Small intestine (tissue), 7 donors: ENCODE results near the gene MSL2. TPM values are rescaled to one million over a fixed set of nuclear protein-coding genes. Genes with fewer than 3 reads are reported as not detected.
"Not testable (repeated sequence)": the region's sequence is repeated elsewhere in the genome, so short reads cannot be mapped to it uniquely, and the experiment has no call there.

ENCODE experiments used
- DNase-seq, 2 donors: peaks; one replicate each; pipeline versions ENCODE4 v3.0.0 to v3.0.0-alpha.2; 2013
- FAIRE-seq: peaks from 2 replicates; lab custom pipeline; 2012; peaks lifted over from hg19 to GRCh38; lab: Jason Lieb, UNC
- H3K27ac ChIP-seq, 3 donors: one replicate each; pipeline ENCODE4 v1.5.1; 2013; ENCODE audit warnings: low read length in 2 of 3, mild to moderate bottlenecking in 2 of 3, control low read depth in 1 of 3, inconsistent platforms in 1 of 3, low read depth in 1 of 3, moderate library complexity in 1 of 3
- H3K27me3 ChIP-seq, 3 donors: one replicate each; pipeline ENCODE4 v1.6.1; 2013; ENCODE audit warnings: low read length in 3 of 3, inconsistent platforms in 1 of 3; ENCODE audit not compliant: control insufficient read depth in 3 of 3, insufficient read depth in 3 of 3
- H3K36me3 ChIP-seq, 3 donors: one replicate each; pipeline ENCODE4 v1.6.1; 2013; ENCODE audit warnings: low read length in 3 of 3, inconsistent platforms in 1 of 3, low read depth in 1 of 3, mild to moderate bottlenecking in 1 of 3, moderate library complexity in 1 of 3; ENCODE audit not compliant: control insufficient read depth in 3 of 3, insufficient read depth in 2 of 3
- H3K4me1 ChIP-seq, 3 donors: one replicate each; pipeline ENCODE4 v1.6.1; 2013; ENCODE audit warnings: low read length in 2 of 3, inconsistent platforms in 1 of 3, low read depth in 1 of 3, mild to moderate bottlenecking in 1 of 3, moderate library complexity in 1 of 3; ENCODE audit not compliant: control insufficient read depth in 3 of 3, insufficient read depth in 2 of 3
- H3K4me3 ChIP-seq, 3 donors: one replicate each; pipeline ENCODE4 v1.5.1; 2013; ENCODE audit warnings: low read length in 3 of 3, control low read depth in 1 of 3, inconsistent platforms in 1 of 3, low read depth in 1 of 3, mild to moderate bottlenecking in 1 of 3, moderate library complexity in 1 of 3
- H3K9me3 ChIP-seq, 2 donors: one replicate each; pipeline ENCODE4 v1.6.1; 2013; ENCODE audit warnings: low read depth in 1 of 2, low read length in 1 of 2; ENCODE audit not compliant: control insufficient read depth in 2 of 2, insufficient read depth in 1 of 2
- WGBS, 3 donors: extraction: QIAGEN DNeasy Blood & Tissue Kit; methylation state at CpG; one replicate each; pipeline ENCODE4 v1.1.7; 2013; 5-methylcytosine and 5-hydroxymethylcytosine counted together
- polyA plus RNA-seq, 4 donors: library from polyadenylated mRNA; stranded (reverse) in 3 of 4; unstranded in 1 of 4; fragments of 200-250 nt in 3 of 4; fragments of 120-200 nt in 1 of 4; gene quantifications; one replicate each; pipeline versions ENCODE4 v1.2.1 to v1.2.3, GENCODE V29; 2013
- donor health status: healthy with polysubstance abuse.
- donor health status: control.
- donor health status: control.
- donor health status: Bipolar disorder and iron deficiency.
- donor health status: healthy.

MSL2 gene
- polyA plus RNA-seq, 4 donors, result 3.8 to 29.9 (median 6.5) TPM

GRCh38 chr3:136134091-136134490, 62.0 kb downstream of the MSL2 start:
- 98 to 100% (median 100%) methylated on average over 1 of the region's 1 CpG for WGBS, 3 donors

DNA sequence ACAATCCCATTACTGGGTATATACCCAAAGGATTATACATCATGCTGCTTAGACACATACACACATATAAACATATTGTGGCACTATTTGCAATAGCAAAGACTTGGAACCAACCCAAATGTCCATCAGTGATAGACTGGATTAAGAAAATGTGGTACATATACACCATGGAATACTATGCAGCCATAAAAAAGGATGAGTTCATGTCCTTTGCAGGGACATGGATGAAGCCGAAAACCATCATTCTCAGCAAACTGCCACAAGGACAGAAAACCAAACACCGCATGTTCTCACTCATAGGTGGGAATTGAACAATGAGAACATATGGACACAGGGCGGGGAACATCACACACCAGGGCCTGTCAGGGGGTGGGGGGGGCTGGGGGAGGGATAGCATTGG, 64.5 kb downstream of the MSL2 start:
- FAIRE-seq, H3K4me3 ChIP-seq, H3K27me3 ChIP-seq, H3K36me3 ChIP-seq, H3K27ac ChIP-seq, H3K4me1 ChIP-seq, DNase-seq, H3K9me3 ChIP-seq: not testable (repeated sequence)
- WGBS, 3 donors, result 87 to 95% (median 92%) methylated on average over 3 of the region's 3 CpGs

More at GRCh38 chr3:136134091-136134490, 62.0 kb downstream of the MSL2 start:
- Histone ChIP-seq H3K36me3 (no peaks in the 10 kb centered on the region), H3K27ac (no peak overlapping the region), H3K4me1 (peaks cover 0 to 4% (median 0%) of the 10 kb centered on the region in 3 donors), H3K27me3 (no peaks in the 10 kb centered on the region), H3K9me3 (no peaks in the 10 kb centered on the region), H3K4me3 (no peak overlapping the region)
- DNase-seq (no peak), FAIRE-seq (no peak)

GRCh38 chr3:136122006-136122405, 74.1 kb downstream of the MSL2 start:
- WGBS, 3 donors, result 83 to 85% (median 85%) methylated on average over 4 of the region's 4 CpGs
- FAIRE-seq, result no peak

DNA sequence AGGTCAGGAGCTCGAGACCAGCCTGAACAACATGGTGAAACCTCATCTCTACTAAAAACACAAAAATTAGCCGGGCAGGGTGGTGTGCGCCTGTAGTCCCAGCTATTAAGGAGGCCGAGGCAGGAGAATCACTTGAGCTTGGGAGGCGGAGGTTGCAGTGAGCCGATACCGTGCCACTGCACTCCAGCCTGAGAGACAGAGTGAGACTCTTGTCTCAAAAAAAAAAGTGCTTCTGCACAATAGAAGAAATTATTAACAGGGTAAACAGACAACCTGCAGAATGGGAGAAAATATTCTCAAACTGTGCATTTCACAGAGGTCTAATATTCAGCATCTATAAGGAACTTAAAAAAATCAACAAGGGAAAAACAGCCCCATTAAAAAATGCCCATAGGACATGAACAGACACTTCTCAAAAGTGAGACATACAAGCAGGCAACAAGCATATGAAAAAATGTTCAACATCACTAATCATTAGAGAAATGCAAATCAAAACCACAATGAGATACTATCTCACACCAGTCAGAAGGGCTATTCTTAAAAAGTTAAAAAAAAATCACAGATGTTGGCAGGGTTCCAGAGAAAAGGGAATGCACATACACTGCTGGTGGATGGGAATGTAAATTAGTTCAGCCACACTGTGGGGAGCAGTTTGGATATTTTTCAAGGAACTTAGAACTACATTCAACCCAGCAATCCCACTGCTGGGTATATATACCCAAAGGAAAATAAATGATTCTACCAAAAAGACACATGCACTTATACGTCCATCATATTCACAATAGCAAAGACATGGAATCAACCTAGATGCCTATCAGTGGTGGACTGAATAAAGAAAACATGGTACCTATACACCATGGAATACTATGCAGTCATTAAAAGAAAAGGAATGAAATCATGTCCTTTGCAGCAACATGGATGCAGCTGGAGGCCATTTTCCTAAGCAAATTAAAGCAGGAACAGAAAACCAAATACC, 75.5 kb downstream of the MSL2 start:
- Histone ChIP-seq H3K9me3 (no peaks in the 10 kb centered on the region), H3K27me3 (no peaks in the 10 kb centered on the region), H3K36me3 (no peaks in the 10 kb centered on the region), H3K4me1 (no peaks in the 10 kb centered on the region), H3K27ac (no peak overlapping the region), H3K4me3 (no peak overlapping the region)
- DNase-seq, result no peak
- WGBS, 3 donors, result 96 to 100% (median 97%) methylated on average over 8 of the region's 8 CpGs
- no peak for FAIRE-seq

More at GRCh38 chr3:136122006-136122405, 74.1 kb downstream of the MSL2 start:
- no peaks in the 10 kb centered on the region for H3K9me3 ChIP-seq
- no peaks in the 10 kb centered on the region for H3K27me3 ChIP-seq
- H3K27ac ChIP-seq, result no peak overlapping the region
- peaks cover 0 to 6% (median 0%) of the 10 kb centered on the region in 3 donors for H3K36me3 ChIP-seq
- no peak overlapping the region for H3K4me3 ChIP-seq
- no peaks in the 10 kb centered on the region for H3K4me1 ChIP-seq
- no peak for DNase-seq

- DNase-seq, H3K36me3 ChIP-seq, FAIRE-seq, H3K27ac ChIP-seq, H3K4me3 ChIP-seq, H3K9me3 ChIP-seq, H3K4me1 ChIP-seq, H3K27me3 ChIP-seq: not testable (repeated sequence)
- WGBS, 3 donors, result 87 to 89% (median 88%) methylated on average over 5 of the region's 5 CpGs
Observed at GRCh38 chr3:136119783-136120182, 76.4 kb downstream of the MSL2 start.

DNA sequence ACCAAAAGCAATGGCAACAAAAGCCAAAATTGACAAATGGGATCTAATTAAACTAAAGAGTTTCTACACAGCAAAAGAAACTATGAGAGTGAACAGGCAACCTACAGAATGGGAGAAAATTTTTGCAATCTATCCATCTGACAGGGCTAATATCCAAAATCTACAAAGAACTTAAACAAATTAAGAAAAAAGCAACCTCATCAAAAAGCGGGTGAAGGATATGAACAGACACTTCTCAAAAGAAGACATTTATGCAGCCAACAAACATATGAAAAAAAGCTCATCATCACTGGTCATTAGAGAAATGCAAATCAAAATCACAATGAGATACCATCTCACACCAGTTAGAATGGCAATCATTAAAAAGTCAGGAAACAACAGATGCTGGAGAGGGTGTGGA, 76.8 kb downstream of the MSL2 start:
- not testable (repeated sequence) for H3K4me3 ChIP-seq, H3K9me3 ChIP-seq, H3K36me3 ChIP-seq, H3K4me1 ChIP-seq, DNase-seq, FAIRE-seq, H3K27ac ChIP-seq, H3K27me3 ChIP-seq
- 91 to 100% (median 96%) methylated on average over 1 of the region's 1 CpG for WGBS, 3 donors

DNA sequence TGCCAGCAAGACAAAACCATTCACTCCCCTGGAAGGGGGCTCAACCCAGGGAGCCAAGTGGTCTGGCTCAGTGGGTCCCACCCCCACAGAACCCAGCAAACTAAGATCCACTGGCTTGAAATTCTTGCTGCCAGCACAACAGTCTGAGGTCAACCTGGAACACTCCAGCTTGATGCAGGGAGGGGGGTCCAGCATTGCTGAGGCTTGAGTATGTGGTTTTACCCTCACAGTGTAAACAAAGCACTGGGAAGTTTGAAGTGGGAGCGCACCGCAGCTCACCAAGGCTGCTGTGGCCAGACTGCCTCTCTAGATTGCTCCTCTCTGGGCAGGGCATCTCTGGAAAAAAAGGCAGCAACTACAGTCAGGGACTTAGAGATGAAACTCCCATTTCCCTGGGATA, 81.7 kb downstream of the MSL2 start:
- DNase-seq (no peak), FAIRE-seq (no peak)
- WGBS, 3 donors, result 86 to 95% (median 94%) methylated on average over 2 of the region's 2 CpGs
- H3K4me3 ChIP-seq, result no peak overlapping the region
- H3K36me3 ChIP-seq, result peaks cover 0 to 10% (median 0%) of the 10 kb centered on the region in 3 donors
- no peak overlapping the region for H3K27ac ChIP-seq
- H3K27me3 ChIP-seq, result no peaks in the 10 kb centered on the region
- H3K4me1 ChIP-seq, result no peaks in the 10 kb centered on the region
- H3K9me3 ChIP-seq, result peaks cover 0 to 17% of the 10 kb centered on the region in 2 donors

- no peak for DNase-seq
- Histone ChIP-seq H3K27me3 (no peaks in the 10 kb centered on the region), H3K4me1 (no peaks in the 10 kb centered on the region), H3K4me3 (no peak overlapping the region), H3K27ac (no peak overlapping the region), H3K9me3 (peaks cover 0 to 17% of the 10 kb centered on the region in 2 donors), H3K36me3 (peaks cover 0 to 12% (median 0%) of the 10 kb centered on the region in 3 donors)
- FAIRE-seq, result no peak
- 91 to 100% (median 98%) methylated on average over 2 of the region's 2 CpGs for WGBS, 3 donors
Observed at GRCh38 chr3:136110481-136110880, 85.7 kb downstream of the MSL2 start.
